ENCODE measurements around the gene LYPD8.

DNA sequence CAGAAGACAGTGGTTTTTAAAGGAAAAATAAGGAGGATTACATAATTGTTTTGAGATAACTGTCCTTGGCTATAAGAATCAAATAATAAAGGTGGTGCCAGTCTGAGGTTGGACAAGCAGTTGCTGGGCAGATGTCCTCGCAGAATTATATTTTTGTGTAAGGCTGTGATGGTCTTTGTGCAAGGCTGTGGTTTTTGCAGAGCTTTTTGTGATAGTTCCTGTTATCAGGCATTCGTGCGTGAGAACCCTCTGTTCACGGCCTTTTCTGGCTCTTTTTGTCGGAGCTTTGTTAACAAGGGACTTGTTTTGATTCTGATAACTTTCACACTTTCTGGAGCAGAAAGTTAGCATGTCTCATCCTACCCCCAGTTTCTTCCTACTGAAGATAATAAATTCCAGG, 36.8 kb upstream of the LYPD8 start:
- TF ChIP-seq, protein P1, sequence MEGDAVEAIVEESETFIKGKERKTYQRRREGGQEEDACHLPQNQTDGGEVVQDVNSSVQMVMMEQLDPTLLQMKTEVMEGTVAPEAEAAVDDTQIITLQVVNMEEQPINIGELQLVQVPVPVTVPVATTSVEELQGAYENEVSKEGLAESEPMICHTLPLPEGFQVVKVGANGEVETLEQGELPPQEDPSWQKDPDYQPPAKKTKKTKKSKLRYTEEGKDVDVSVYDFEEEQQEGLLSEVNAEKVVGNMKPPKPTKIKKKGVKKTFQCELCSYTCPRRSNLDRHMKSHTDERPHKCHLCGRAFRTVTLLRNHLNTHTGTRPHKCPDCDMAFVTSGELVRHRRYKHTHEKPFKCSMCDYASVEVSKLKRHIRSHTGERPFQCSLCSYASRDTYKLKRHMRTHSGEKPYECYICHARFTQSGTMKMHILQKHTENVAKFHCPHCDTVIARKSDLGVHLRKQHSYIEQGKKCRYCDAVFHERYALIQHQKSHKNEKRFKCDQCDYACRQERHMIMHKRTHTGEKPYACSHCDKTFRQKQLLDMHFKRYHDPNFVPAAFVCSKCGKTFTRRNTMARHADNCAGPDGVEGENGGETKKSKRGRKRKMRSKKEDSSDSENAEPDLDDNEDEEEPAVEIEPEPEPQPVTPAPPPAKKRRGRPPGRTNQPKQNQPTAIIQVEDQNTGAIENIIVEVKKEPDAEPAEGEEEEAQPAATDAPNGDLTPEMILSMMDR (IDR thresholded peaks at IDR 0.05): no peak
- TF ChIP-seq, protein P2, sequence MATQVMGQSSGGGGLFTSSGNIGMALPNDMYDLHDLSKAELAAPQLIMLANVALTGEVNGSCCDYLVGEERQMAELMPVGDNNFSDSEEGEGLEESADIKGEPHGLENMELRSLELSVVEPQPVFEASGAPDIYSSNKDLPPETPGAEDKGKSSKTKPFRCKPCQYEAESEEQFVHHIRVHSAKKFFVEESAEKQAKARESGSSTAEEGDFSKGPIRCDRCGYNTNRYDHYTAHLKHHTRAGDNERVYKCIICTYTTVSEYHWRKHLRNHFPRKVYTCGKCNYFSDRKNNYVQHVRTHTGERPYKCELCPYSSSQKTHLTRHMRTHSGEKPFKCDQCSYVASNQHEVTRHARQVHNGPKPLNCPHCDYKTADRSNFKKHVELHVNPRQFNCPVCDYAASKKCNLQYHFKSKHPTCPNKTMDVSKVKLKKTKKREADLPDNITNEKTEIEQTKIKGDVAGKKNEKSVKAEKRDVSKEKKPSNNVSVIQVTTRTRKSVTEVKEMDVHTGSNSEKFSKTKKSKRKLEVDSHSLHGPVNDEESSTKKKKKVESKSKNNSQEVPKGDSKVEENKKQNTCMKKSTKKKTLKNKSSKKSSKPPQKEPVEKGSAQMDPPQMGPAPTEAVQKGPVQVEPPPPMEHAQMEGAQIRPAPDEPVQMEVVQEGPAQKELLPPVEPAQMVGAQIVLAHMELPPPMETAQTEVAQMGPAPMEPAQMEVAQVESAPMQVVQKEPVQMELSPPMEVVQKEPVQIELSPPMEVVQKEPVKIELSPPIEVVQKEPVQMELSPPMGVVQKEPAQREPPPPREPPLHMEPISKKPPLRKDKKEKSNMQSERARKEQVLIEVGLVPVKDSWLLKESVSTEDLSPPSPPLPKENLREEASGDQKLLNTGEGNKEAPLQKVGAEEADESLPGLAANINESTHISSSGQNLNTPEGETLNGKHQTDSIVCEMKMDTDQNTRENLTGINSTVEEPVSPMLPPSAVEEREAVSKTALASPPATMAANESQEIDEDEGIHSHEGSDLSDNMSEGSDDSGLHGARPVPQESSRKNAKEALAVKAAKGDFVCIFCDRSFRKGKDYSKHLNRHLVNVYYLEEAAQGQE (IDR thresholded peaks at IDR 0.05; ENCODE audit: insufficient read depth in 1 of 2, low read depth in 2 of 2, low read length in 1 of 2): no peak

All from Panc1 (cell line).